PC-9 (cell line): Measurements from ENCODE around the gene MTUS2.

ENCODE experiments used
- CTCF ChIP-seq: fragments of 200-600 bp; sonication (generic); conservative IDR thresholded peaks from 2 replicates; pipeline ENCODE4 v1.6.1; 2017; ENCODE audit warnings: mixed run types, antibody characterized with exemption, mild to moderate bottlenecking, moderate library complexity
- EZH2 ChIP-seq: fragments of 200-600 bp; sonication (generic); IDR thresholded peaks from 2 replicates; pipeline ENCODE4 v1.8.0; 2017; ENCODE audit warnings: antibody characterized with exemption, low read depth

- TF ChIP-seq EZH2: no peak
- TF ChIP-seq CTCF: no peak; the same call in 1 of the 2 replicates
Measured at GRCh38 chr13:28796938-28797257, 23.2 kb upstream of the MTUS2 start.
